HepG2 (cell line): Measurements from ENCODE around the gene SLC34A3. TPM values are rescaled to one million over a fixed set of nuclear protein-coding genes. Genes with fewer than 3 reads are reported as not detected.
A peak's percentile ranks its signal among the peaks of the same experiment; 100 is the strongest.

ENCODE experiments used
- ATF2 ChIP-seq: sonication (generic); formaldehyde crosslinking; IDR thresholded peaks from 2 replicates; pipeline ENCODE4 v1.4.0; 2020; ENCODE audit warnings: missing genetic modification reagents
- BRF2 ChIP-seq: sonication (generic); formaldehyde crosslinking; IDR thresholded peaks from 2 replicates; pipeline ENCODE4 v1.8.1; 2022; ENCODE audit warnings: mild to moderate bottlenecking, missing genetic modification reagents
- CREB3 ChIP-seq: sonication (generic); formaldehyde crosslinking; IDR thresholded peaks from 2 replicates; pipeline ENCODE4 v1.5.0; 2020; ENCODE audit warnings: missing genetic modification reagents
- GTF3A ChIP-seq: sonication (generic); formaldehyde crosslinking; conservative IDR thresholded peaks from 2 replicates; pipeline ENCODE4 v1.4.0; 2020; ENCODE audit warnings: mild to moderate bottlenecking, missing genetic modification reagents
- MTA1 ChIP-seq: sonication (generic); formaldehyde crosslinking; IDR thresholded peaks from 2 replicates; pipeline ENCODE4 v1.4.0; 2020; ENCODE audit warnings: missing genetic modification reagents, mild to moderate bottlenecking, borderline replicate concordance
- MXD4 ChIP-seq: IDR thresholded peaks from 2 replicates; pipeline ENCODE4 v1.6.1; 2016; ENCODE audit warnings: mild to moderate bottlenecking, missing biosample characterization, missing genetic modification reagents
- MXI1 ChIP-seq: IDR thresholded peaks from 3 replicates; pipeline ENCODE4 v1.6.1; 2012; ENCODE audit warnings: low read depth, low read length, inconsistent platforms, borderline replicate concordance
- MYC ChIP-seq: sonication (generic); formaldehyde crosslinking; IDR thresholded peaks from 2 replicates; pipeline ENCODE4 v1.9.0; 2021; ENCODE audit warnings: missing genetic modification reagents, borderline replicate concordance
- PITX1 ChIP-seq: sonication (generic); formaldehyde crosslinking; IDR thresholded peaks from 2 replicates; pipeline ENCODE4 v1.5.1; 2020; ENCODE audit warnings: mild to moderate bottlenecking, missing genetic modification reagents
- SAFB2 ChIP-seq: sonication (generic); formaldehyde crosslinking; IDR thresholded peaks from 2 replicates; pipeline ENCODE4 v1.5.1; 2020; ENCODE audit warnings: missing genetic modification reagents, low read depth, mild to moderate bottlenecking, borderline replicate concordance
- SRSF1 ChIP-seq: fragments of 200-400 bp; formaldehyde crosslinking; optimal IDR thresholded peaks from 2 replicates; pipeline ENCODE3; 2017; ENCODE audit warnings: mild to moderate bottlenecking, low read depth, low read length, moderate library complexity
- TFDP2 ChIP-seq: sonication (generic); formaldehyde crosslinking; IDR thresholded peaks from 2 replicates; pipeline ENCODE4 v1.4.0; 2020; ENCODE audit warnings: missing genetic modification reagents
- TMF1 ChIP-seq: sonication (generic); formaldehyde crosslinking; IDR thresholded peaks from 2 replicates; pipeline ENCODE4 v1.8.1; 2022; ENCODE audit warnings: low read depth, missing genetic modification reagents
- U2AF2 ChIP-seq: fragments of 200-400 bp; formaldehyde crosslinking; IDR thresholded peaks from 2 replicates; pipeline ENCODE4 v1.6.1; 2017; ENCODE audit warnings: low read depth, mild to moderate bottlenecking, low read length
- XRCC5 ChIP-seq: fragments of 200-400 bp; formaldehyde crosslinking; optimal IDR thresholded peaks from 2 replicates; pipeline ENCODE3; 2017; ENCODE audit warnings: mild to moderate bottlenecking, low read length
- ZBTB14 ChIP-seq: sonication (generic); formaldehyde crosslinking; IDR thresholded peaks from 2 replicates; pipeline ENCODE4 v1.4.0; 2020; ENCODE audit warnings: missing genetic modification reagents
- ZIK1 ChIP-seq: sonication (generic); formaldehyde crosslinking; IDR thresholded peaks from 2 replicates; pipeline ENCODE4 v1.5.0; 2020; ENCODE audit warnings: mild to moderate bottlenecking, low read depth, missing genetic modification reagents, borderline replicate concordance
- ZNF12 ChIP-seq: sonication (generic); formaldehyde crosslinking; IDR thresholded peaks from 2 replicates; pipeline ENCODE4 v1.5.0; 2020; ENCODE audit warnings: missing genetic modification reagents
- ZNF275 ChIP-seq: sonication (generic); formaldehyde crosslinking; IDR thresholded peaks from 2 replicates; pipeline ENCODE4 v1.8.0; 2022; ENCODE audit warnings: missing genetic modification reagents, mild to moderate bottlenecking, inconsistent platforms, borderline replicate concordance
- ZNF367 ChIP-seq: sonication (generic); formaldehyde crosslinking; IDR thresholded peaks from 2 replicates; pipeline ENCODE4 v1.4.0; 2020; ENCODE audit warnings: missing genetic modification reagents, borderline replicate concordance
- ZNF556 ChIP-seq: sonication (generic); formaldehyde crosslinking; IDR thresholded peaks from 2 replicates; pipeline ENCODE4 v1.4.0; 2020; ENCODE audit warnings: mild to moderate bottlenecking, missing genetic modification reagents, borderline replicate concordance
- ZNF724P ChIP-seq: sonication (generic); formaldehyde crosslinking; IDR thresholded peaks from 2 replicates; pipeline ENCODE4 v1.8.0; 2022; ENCODE audit warnings: missing genetic modification reagents, borderline replicate concordance
- ZNF782 ChIP-seq: sonication (generic); formaldehyde crosslinking; IDR thresholded peaks from 2 replicates; pipeline ENCODE4 v1.4.0; 2020; ENCODE audit warnings: missing genetic modification reagents, mild to moderate bottlenecking, borderline replicate concordance
- polyA plus RNA-seq, 8 experiments: library from polyadenylated mRNA; depleted of rRNA in 3 of 8; stranded (reverse) in 7 of 8; unstranded in 1 of 8; fragments of >200 nt; fragmentation: Illumina TruSeq in 4 of 8; extraction: Trizol in 4 of 8; gene quantifications; 2 replicates each; pipeline versions ENCODE4 v1.2.1 to v1.2.3, GENCODE V29; 2011 to 2016; ENCODE audit warnings: low read depth in 4 of 8, missing spikeins in 1 of 8, mixed read lengths in 1 of 8; ENCODE audit not compliant: insufficient read depth in 1 of 8
- total RNA-seq, 5 experiments: library from RNA; depleted of rRNA; stranded (reverse); fragments of >200 nt; fragmentation: Illumina TruSeq; extraction: Trizol; gene quantifications; 2 replicates each; pipeline ENCODE4 v1.2.3, GENCODE V29; 2016; ENCODE audit warnings: low read depth in 1 of 5

The SLC34A3 gene
- total and polyA plus RNA-seq, 2 of the 13 experiments (the other 11 are each of a cell fraction or from before 2014, with no cell fraction given) = 0.07 to 1.0 TPM

GRCh38 chr9:137240318-137240840 lies 9.7 kb downstream of the SLC34A3 start (continued):
- TF ChIP-seq TFDP2 (CRISPR knock-in tag) (peak; percentile 69), ZNF556 (CRISPR knock-in tag) (0 out of 2 replicates have a peak, but pooled peaks have one; percentile 17), ZNF367 (no peak), BRF2 (CRISPR knock-in tag) (no peak), ZBTB14 (CRISPR knock-in tag) (peak; percentile 57), ZIK1 (CRISPR knock-in tag) (no peak; the same call in 1 of the 2 replicates), ZNF724P (CRISPR knock-in tag) (0 out of 2 replicates have a peak, but pooled peaks have one; percentile 70), ZNF275 (CRISPR knock-in tag) (peak; percentile 80; the same call in 1 of the 2 replicates), CREB3 (no peak), PITX1 (CRISPR knock-in tag) (0 out of 2 replicates have a peak, but pooled peaks have one; percentile 42), TMF1 (CRISPR knock-in tag) (no peak), MYC (CRISPR knock-in tag) (peak; percentile 94), ZNF782 (CRISPR knock-in tag) (peak; percentile 93), GTF3A (no peak; the same call in 1 of the 2 replicates), MXD4 (CRISPR knock-in tag) (peak; percentile 74; the same call in 1 of the 2 replicates), ATF2 (CRISPR knock-in tag) (0 out of 2 replicates have a peak, but pooled peaks have one; percentile 51), SRSF1 (peak; percentile 69), ZNF12 (peak; percentile 61; the same call in 1 of the 2 replicates), U2AF2 (no peak), MXI1 (peak; percentile 6; the same call in 1 of the 3 replicates), SAFB2 (CRISPR knock-in tag) (peak; percentile 73), XRCC5 (no peak), MTA1 (CRISPR knock-in tag) (peak; percentile 89; the same call in 1 of the 2 replicates)
